SU-DHL-6 (cell line): ENCODE results near the gene CYP11A1.

Experiments used
- H2AFZ ChIP-seq: fragments of 200-600 bp; sonication (generic); 2 replicates; pipeline ENCODE4 v1.6.1; 2014; ENCODE audit warnings: low read depth, mild to moderate bottlenecking, moderate library complexity, mixed read lengths, antibody characterized with exemption, low read length; ENCODE audit not compliant: severe bottlenecking
- H3F3A ChIP-seq: fragments of 200-600 bp; shearing (Covaris generic); 2 replicates; pipeline ENCODE4 v1.6.0; 2016; ENCODE audit warnings: antibody characterized with exemption, mild to moderate bottlenecking; ENCODE audit not compliant: insufficient read depth
- H3K27ac ChIP-seq: fragments of 200-600 bp; sonication (generic); 2 replicates; pipeline ENCODE4 v1.5.1; 2016; ENCODE audit warnings: low read depth, mild to moderate bottlenecking, low read length, moderate library complexity, mixed read lengths
- H3K27me3 ChIP-seq: fragments of 200-600 bp; sonication (generic), shearing (Covaris generic); 2 replicates; pipeline ENCODE4 v1.6.0; 2014; ENCODE audit warnings: mild to moderate bottlenecking, low read length
- H3K36me3 ChIP-seq: fragments of 200-600 bp; sonication (generic); 2 replicates; pipeline ENCODE4 v1.6.1; 2014; ENCODE audit warnings: mild to moderate bottlenecking, low read length, mixed read lengths
- H3K4me2 ChIP-seq: fragments of 300-600, 200-600 bp; shearing (Covaris generic), sonication (generic); 2 replicates; pipeline ENCODE4 v1.6.0; 2014; ENCODE audit warnings: low read length, low read depth, mild to moderate bottlenecking; ENCODE audit not compliant: poor library complexity, severe bottlenecking
- H3K4me3 ChIP-seq: fragments of 200-600 bp; sonication (generic); 2 replicates; pipeline ENCODE4 v1.5.1; 2014; ENCODE audit warnings: antibody characterized with exemption, low read length, mild to moderate bottlenecking, mixed read lengths; ENCODE audit not compliant: insufficient read depth, poor library complexity, severe bottlenecking
- H3K79me2 ChIP-seq: fragments of 200-600 bp; sonication (generic); 2 replicates; pipeline ENCODE4 v1.6.1; 2014; ENCODE audit warnings: mild to moderate bottlenecking, low read length, moderate library complexity; ENCODE audit not compliant: insufficient read depth
- H3K9ac ChIP-seq: fragments of 200-600 bp; sonication (generic); 2 replicates; pipeline ENCODE4 v1.7.0; 2014; ENCODE audit warnings: mild to moderate bottlenecking, low read length
- H3K9me2 ChIP-seq: fragments of 200-600 bp; sonication (generic); replicated peaks from 2 replicates; pipeline ENCODE4 v1.6.1; 2014; ENCODE audit warnings: low read length; ENCODE audit not compliant: insufficient read depth
- H3K9me3 ChIP-seq: fragments of 200-600 bp; sonication (generic); 2 replicates; pipeline ENCODE4 v1.6.1; 2014; ENCODE audit warnings: low read length, mixed read lengths; ENCODE audit not compliant: insufficient read depth
- H4K20me1 ChIP-seq: fragments of 200-600 bp; sonication (generic); 2 replicates; pipeline ENCODE4 v1.6.1; 2014; ENCODE audit warnings: low read depth, mild to moderate bottlenecking, antibody characterized with exemption, low read length, moderate library complexity, mixed read lengths
- CTCF ChIP-seq: fragments of 200-600 bp; sonication (generic); IDR thresholded peaks from one replicate; pipeline ENCODE4 v1.5.1; 2017; ENCODE audit warnings: antibody characterized with exemption, mild to moderate bottlenecking, low read length, moderate library complexity; ENCODE audit not compliant: insufficient read depth, poor library complexity, severe bottlenecking
- EZH2phosphoT487 ChIP-seq: fragments of 200-600 bp; sonication (generic), shearing (Covaris generic); conservative IDR thresholded peaks from 2 replicates; pipeline ENCODE4 v1.6.1; 2018; ENCODE audit warnings: mild to moderate bottlenecking, antibody characterized with exemption, low read length, moderate library complexity, mixed read lengths

CYP11A1 gene

GRCh38 chr15:74370471-74370870 lies 3.0 kb upstream of the CYP11A1 start:
- Histone ChIP-seq H3K9me3 (no peaks in the 10 kb centered on the region), H2AFZ (no peak overlapping the region), H3K27ac (no peak overlapping the region), H3K9ac (no peak overlapping the region), H3K79me2 (no peaks in the 10 kb centered on the region), H3K4me2 (no peak overlapping the region), H3F3A (peaks cover 6% of the 10 kb centered on the region), H3K9me2 (no peaks in the 10 kb centered on the region), H4K20me1 (no peaks in the 10 kb centered on the region), H3K27me3 (no peaks in the 10 kb centered on the region), H3K36me3 (no peaks in the 10 kb centered on the region), H3K4me3 (no peak overlapping the region)
- TF ChIP-seq CTCF (no peak), EZH2phosphoT487 (no peak)

GRCh38 chr15:74369756-74370155 lies 2.3 kb upstream of the CYP11A1 start:
- Histone ChIP-seq H3K27me3 (no peaks in the 10 kb centered on the region), H2AFZ (no peak overlapping the region), H3K4me3 (no peak overlapping the region), H3K27ac (no peak overlapping the region), H3K36me3 (no peaks in the 10 kb centered on the region), H3K9ac (no peak overlapping the region), H3K9me2 (no peaks in the 10 kb centered on the region), H3K9me3 (no peaks in the 10 kb centered on the region), H3K79me2 (no peaks in the 10 kb centered on the region), H4K20me1 (no peaks in the 10 kb centered on the region), H3K4me2 (no peak overlapping the region), H3F3A (peaks cover 2% of the 10 kb centered on the region)
- no peak for TF ChIP-seq EZH2phosphoT487
- TF ChIP-seq CTCF = no peak

GRCh38 chr15:74369084-74369745 lies 1.8 kb upstream of the CYP11A1 start:
- Histone ChIP-seq H3K36me3 (no peaks in the 10 kb centered on the region), H3K9me3 (no peaks in the 10 kb centered on the region), H3K79me2 (no peaks in the 10 kb centered on the region), H3K4me3 (no peak overlapping the region), H3K4me2 (no peak overlapping the region), H2AFZ (no peak overlapping the region), H3F3A (no peaks in the 10 kb centered on the region), H3K27me3 (no peaks in the 10 kb centered on the region), H3K9ac (no peak overlapping the region), H3K27ac (no peak overlapping the region), H4K20me1 (no peaks in the 10 kb centered on the region), H3K9me2 (no peaks in the 10 kb centered on the region)
- no peak for TF ChIP-seq CTCF
- no peak for TF ChIP-seq EZH2phosphoT487
